ENCODE measurements around the gene DDX1. TPM values are rescaled to one million over a fixed set of nuclear protein-coding genes. Genes with fewer than 3 reads are reported as not detected.
A peak's percentile ranks its signal among the peaks of the same experiment; 100 is the strongest.

The DDX1 gene
- total RNA-seq, 2 experiments from 2014 or later: 42.7 to 91.8 TPM

DNA sequence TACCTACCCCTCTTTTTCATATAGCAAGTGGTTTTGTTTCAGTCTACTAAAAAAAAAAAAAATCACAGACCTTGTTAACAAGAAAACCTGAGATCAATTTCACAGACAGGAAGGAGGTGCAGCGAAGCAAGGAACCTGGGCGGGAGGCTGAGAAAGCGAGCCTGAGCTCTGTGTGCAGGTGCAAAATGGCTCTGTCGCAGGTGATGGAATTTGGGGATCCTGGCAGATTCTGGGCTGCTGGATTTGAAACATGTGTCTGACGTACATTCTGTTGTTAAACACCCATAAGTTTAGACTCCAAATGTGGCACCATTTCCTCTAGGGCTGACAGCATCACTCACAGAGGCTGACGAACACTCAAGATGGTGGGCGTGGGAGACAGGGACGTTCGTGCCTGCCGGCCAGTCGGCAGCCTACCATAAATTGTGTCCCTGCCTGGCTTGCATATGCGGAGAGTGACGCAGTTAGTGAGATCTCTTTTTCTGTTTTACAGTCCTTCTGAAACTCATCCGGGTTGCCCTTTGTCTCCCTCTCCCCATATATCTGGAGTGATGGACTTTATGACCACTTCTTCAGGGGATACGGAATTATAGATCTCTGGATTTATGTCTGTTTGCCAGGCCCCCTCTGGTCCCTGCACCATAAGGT is 8.8 kb upstream of the DDX1 start:
- DNase-seq (ENCODE audit: low spot score): peak; percentile 75
- POLR2A ChIA-PET: interaction anchor here (0.7 to 1.2 kb wide), 3 partner anchors 8 to 534 kb away, joined by 3 to 4 read pairs (median 4); partner anchors contain the start of gene DDX1
- peak overlapping the region; percentile 56 for H3K4me2 ChIP-seq (ENCODE audit: low read length)
- no peaks in the 10 kb centered on the region for H3K36me3 ChIP-seq (ENCODE audit: insufficient read depth, low read length)
- H2AFZ ChIP-seq (ENCODE audit: low read length): peak overlapping the region; percentile 53
- peak overlapping the region; percentile 43 for H3K27ac ChIP-seq (ENCODE audit: low read depth, low read length, poor library complexity, severe bottlenecking)
- H3K9me2 ChIP-seq (ENCODE audit: insufficient read depth, low read length): no peaks in the 10 kb centered on the region
- no peak for TF ChIP-seq EZH2phosphoT487 (IDR thresholded peaks at IDR 0.05; ENCODE audit: borderline replicate concordance, low read depth, low read length)
- TF ChIP-seq, protein P1, sequence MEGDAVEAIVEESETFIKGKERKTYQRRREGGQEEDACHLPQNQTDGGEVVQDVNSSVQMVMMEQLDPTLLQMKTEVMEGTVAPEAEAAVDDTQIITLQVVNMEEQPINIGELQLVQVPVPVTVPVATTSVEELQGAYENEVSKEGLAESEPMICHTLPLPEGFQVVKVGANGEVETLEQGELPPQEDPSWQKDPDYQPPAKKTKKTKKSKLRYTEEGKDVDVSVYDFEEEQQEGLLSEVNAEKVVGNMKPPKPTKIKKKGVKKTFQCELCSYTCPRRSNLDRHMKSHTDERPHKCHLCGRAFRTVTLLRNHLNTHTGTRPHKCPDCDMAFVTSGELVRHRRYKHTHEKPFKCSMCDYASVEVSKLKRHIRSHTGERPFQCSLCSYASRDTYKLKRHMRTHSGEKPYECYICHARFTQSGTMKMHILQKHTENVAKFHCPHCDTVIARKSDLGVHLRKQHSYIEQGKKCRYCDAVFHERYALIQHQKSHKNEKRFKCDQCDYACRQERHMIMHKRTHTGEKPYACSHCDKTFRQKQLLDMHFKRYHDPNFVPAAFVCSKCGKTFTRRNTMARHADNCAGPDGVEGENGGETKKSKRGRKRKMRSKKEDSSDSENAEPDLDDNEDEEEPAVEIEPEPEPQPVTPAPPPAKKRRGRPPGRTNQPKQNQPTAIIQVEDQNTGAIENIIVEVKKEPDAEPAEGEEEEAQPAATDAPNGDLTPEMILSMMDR (conservative IDR thresholded peaks at IDR 0.05; ENCODE audit: low read length): no peak
- no peaks in the 10 kb centered on the region for H3K79me2 ChIP-seq (ENCODE audit: insufficient read depth, low read depth, low read length)
- H3K9me3 ChIP-seq (ENCODE audit: low read length): no peaks in the 10 kb centered on the region
- H3K4me1 ChIP-seq (ENCODE audit: insufficient read depth, low read length, poor library complexity, severe bottlenecking): peaks cover 14% of the 10 kb centered on the region
- no peaks in the 10 kb centered on the region for H4K20me1 ChIP-seq (ENCODE audit: insufficient read depth, low read length)
- CTCF ChIA-PET (ENCODE audit: unreplicated experiment): no interaction called here
- no peak overlapping the region for H3K4me3 ChIP-seq (ENCODE audit: low read depth, low read length, poor library complexity, severe bottlenecking)
- intact Hi-C loops (cut with micrococcal nuclease; ENCODE audit: unreplicated experiment): no loop called here
- no TSS peak for BruUV-seq (replicated peaks)

- DNase-seq (ENCODE audit: low spot score): no peak
- POLR2A ChIA-PET: interaction anchor here (0.7 to 1.2 kb wide), 2 partner anchors 13 to 1192 kb away, joined by 3 to 4 read pairs; no protein-coding TSS in a partner anchor
- no peak overlapping the region for H2AFZ ChIP-seq (ENCODE audit: low read length)
- no peak overlapping the region for H3K4me2 ChIP-seq (ENCODE audit: low read length)
- H3K4me3 ChIP-seq (ENCODE audit: low read depth, low read length, poor library complexity, severe bottlenecking): no peak overlapping the region
- no peaks in the 10 kb centered on the region for H3K9me2 ChIP-seq (ENCODE audit: insufficient read depth, low read length)
- no peak overlapping the region for H3K27ac ChIP-seq (ENCODE audit: low read depth, low read length, poor library complexity, severe bottlenecking)
- H4K20me1 ChIP-seq (ENCODE audit: insufficient read depth, low read length): no peaks in the 10 kb centered on the region
- H3K36me3 ChIP-seq (ENCODE audit: insufficient read depth, low read length): no peaks in the 10 kb centered on the region
- intact Hi-C loops (cut with micrococcal nuclease; ENCODE audit: unreplicated experiment): no loop called here
- TF ChIP-seq, protein P1 (conservative IDR thresholded peaks at IDR 0.05; ENCODE audit: low read length): no peak
- no peak for TF ChIP-seq EZH2phosphoT487 (IDR thresholded peaks at IDR 0.05; ENCODE audit: borderline replicate concordance, low read depth, low read length)
- CTCF ChIA-PET (ENCODE audit: unreplicated experiment): no interaction called here
- no TSS peak for BruUV-seq (replicated peaks)
- H3K79me2 ChIP-seq (ENCODE audit: insufficient read depth, low read depth, low read length): no peaks in the 10 kb centered on the region
- H3K4me1 ChIP-seq (ENCODE audit: insufficient read depth, low read length, poor library complexity, severe bottlenecking): peaks cover 14% of the 10 kb centered on the region
- no peaks in the 10 kb centered on the region for H3K9me3 ChIP-seq (ENCODE audit: low read length)
These were observed 7.8 kb upstream of the DDX1 start for GRCh38 chr2:15583826-15584225.

- H3K36me3 ChIP-seq (ENCODE audit: insufficient read depth, low read length): no peaks in the 10 kb centered on the region
- no peaks in the 10 kb centered on the region for H3K79me2 ChIP-seq (ENCODE audit: insufficient read depth, low read depth, low read length)
- no peak for DNase-seq (ENCODE audit: low spot score)
- H2AFZ ChIP-seq (ENCODE audit: low read length): no peak overlapping the region
- no peak for TF ChIP-seq EZH2phosphoT487 (IDR thresholded peaks at IDR 0.05; ENCODE audit: borderline replicate concordance, low read depth, low read length)
- TF ChIP-seq, protein P1 (conservative IDR thresholded peaks at IDR 0.05; ENCODE audit: low read length): no peak
- H3K9me3 ChIP-seq (ENCODE audit: low read length): no peaks in the 10 kb centered on the region
- H3K4me2 ChIP-seq (ENCODE audit: low read length): no peak overlapping the region
- no peak overlapping the region for H3K27ac ChIP-seq (ENCODE audit: low read depth, low read length, poor library complexity, severe bottlenecking)
- H4K20me1 ChIP-seq (ENCODE audit: insufficient read depth, low read length): no peaks in the 10 kb centered on the region
- BruUV-seq (replicated peaks): no TSS peak
- no peaks in the 10 kb centered on the region for H3K9me2 ChIP-seq (ENCODE audit: insufficient read depth, low read length)
- peaks cover 14% of the 10 kb centered on the region for H3K4me1 ChIP-seq (ENCODE audit: insufficient read depth, low read length, poor library complexity, severe bottlenecking)
- ChIA-PET POLR2A (interaction anchor here (1.2 kb wide), 1 partner anchor 14 kb away, joined by 4 read pairs; no protein-coding TSS in a partner anchor), CTCF (ENCODE audit: unreplicated experiment) (no interaction called here)
- intact Hi-C loops (cut with micrococcal nuclease; ENCODE audit: unreplicated experiment): no loop called here
- H3K4me3 ChIP-seq (ENCODE audit: low read depth, low read length, poor library complexity, severe bottlenecking): no peak overlapping the region
These were observed 7.4 kb upstream of the DDX1 start for GRCh38 chr2:15584316-15584715.
